Measurements from ENCODE around the gene GPC3. TPM values are rescaled to one million over a fixed set of nuclear protein-coding genes. Genes with fewer than 3 reads are reported as not detected.

The GPC3 gene
- total RNA-seq, 2 experiments from 2014 or later: 0.25 to 0.59 TPM

DNA sequence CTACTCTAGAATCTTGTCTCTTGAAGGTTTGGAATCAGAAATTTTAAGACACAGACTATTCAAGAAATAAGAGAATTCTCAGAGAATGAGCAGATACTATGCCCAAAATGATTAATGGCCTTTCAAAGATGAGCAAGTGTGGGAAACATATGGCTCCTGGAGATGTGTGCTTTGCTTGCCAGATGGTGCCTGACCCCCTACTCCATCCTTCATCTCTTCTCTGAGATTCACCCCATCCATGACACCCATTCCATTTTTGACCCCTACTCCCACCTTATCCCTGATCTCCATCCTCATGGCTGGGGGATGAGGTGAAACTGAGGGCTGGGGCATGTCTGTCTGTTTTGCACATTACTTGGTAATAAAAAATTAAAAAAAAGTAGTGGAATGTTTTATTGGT lies 75.5 kb downstream of the GPC3 start:
- Histone ChIP-seq H3K36me3 (ENCODE audit: insufficient read depth, low read length) (no peaks in the 10 kb centered on the region), H3K9me3 (ENCODE audit: control insufficient read depth in 1 of 2, insufficient read depth in 1 of 2, low read length in 2 of 2) (no peaks in the 10 kb centered on the region), H3K27ac (ENCODE audit: low read depth in 1 of 2, low read length in 2 of 2) (no peak overlapping the region), H3K4me1 (ENCODE audit: insufficient read depth, low read length) (no peaks in the 10 kb centered on the region), H3K4me3 (ENCODE audit: low read length) (no peak overlapping the region), H3K27me3 (ENCODE audit: control insufficient read depth in 1 of 2, insufficient read depth in 2 of 2, low read length in 2 of 2) (no peaks in the 10 kb centered on the region)
- no peaks in the 10 kb centered on the region for H3K36me3 Mint-ChIP-seq (ENCODE audit: low read depth)
- intact Hi-C loops (cut with DNase I, micrococcal nuclease): no loop called here
- ChIA-PET CTCF (no interaction called here), POLR2A (no interaction called here)
- H3K4me1 Mint-ChIP-seq (ENCODE audit: low read depth): no peaks in the 10 kb centered on the region
- H3K9me3 Mint-ChIP-seq: no peaks in the 10 kb centered on the region
- TF ChIP-seq CTCF (IDR thresholded peaks at IDR 0.05): no peak
- DNase-seq: no peak
- H3K4me3 Mint-ChIP-seq: no peak overlapping the region
- H3K27me3 Mint-ChIP-seq: no peaks in the 10 kb centered on the region
- no peak for ATAC-seq (ENCODE audit: poor library complexity)
- no peak overlapping the region for H3K27ac Mint-ChIP-seq

- ATAC-seq (ENCODE audit: poor library complexity) (no peak), DNase-seq (no peak)
- Mint-ChIP-seq H3K4me1 (ENCODE audit: low read depth) (no peaks in the 10 kb centered on the region), H3K4me3 (no peak overlapping the region), H3K27me3 (no peaks in the 10 kb centered on the region), H3K27ac (no peak overlapping the region), H3K36me3 (ENCODE audit: low read depth) (no peaks in the 10 kb centered on the region), H3K9me3 (no peaks in the 10 kb centered on the region)
- ChIA-PET CTCF (no interaction called here), POLR2A (interaction anchor here (0.8 kb wide), 1 partner anchor 9 kb away, joined by 3 read pairs; no protein-coding TSS in a partner anchor)
- Histone ChIP-seq H3K36me3 (ENCODE audit: insufficient read depth, low read length) (no peaks in the 10 kb centered on the region), H3K4me3 (ENCODE audit: low read length) (no peak overlapping the region), H3K27ac (ENCODE audit: low read depth in 1 of 2, low read length in 2 of 2) (no peak overlapping the region), H3K4me1 (ENCODE audit: insufficient read depth, low read length) (no peaks in the 10 kb centered on the region), H3K27me3 (ENCODE audit: control insufficient read depth in 1 of 2, insufficient read depth in 2 of 2, low read length in 2 of 2) (no peaks in the 10 kb centered on the region), H3K9me3 (ENCODE audit: control insufficient read depth in 1 of 2, insufficient read depth in 1 of 2, low read length in 2 of 2) (no peaks in the 10 kb centered on the region)
- intact Hi-C loops (cut with DNase I, micrococcal nuclease): no loop called here
- no peak for TF ChIP-seq CTCF (IDR thresholded peaks at IDR 0.05)
Observed at GRCh38 chrX:133908223-133908955, 77.0 kb downstream of the GPC3 start.

DNA sequence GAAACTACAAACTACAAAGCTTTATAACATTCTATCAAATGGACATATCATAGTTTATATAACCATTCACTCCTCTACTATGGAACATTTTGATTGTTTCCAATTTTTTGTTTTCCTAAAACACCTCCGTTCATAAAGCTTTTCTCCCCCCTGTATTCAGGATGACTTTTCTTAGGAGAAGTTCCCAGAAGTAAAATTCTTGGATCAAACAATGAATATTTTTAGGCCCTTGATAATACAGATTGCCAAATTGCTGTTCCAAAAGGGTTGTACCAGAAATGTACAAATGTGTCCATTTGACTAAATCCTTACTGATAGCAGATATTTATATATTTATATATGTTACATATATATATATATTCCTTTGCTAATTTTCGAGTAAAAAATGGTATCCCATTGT lies 77.8 kb downstream of the GPC3 start:
- no peak overlapping the region for H3K4me3 Mint-ChIP-seq
- no peak for TF ChIP-seq CTCF (IDR thresholded peaks at IDR 0.05)
- no peaks in the 10 kb centered on the region for H3K9me3 Mint-ChIP-seq
- Histone ChIP-seq H3K36me3 (ENCODE audit: insufficient read depth, low read length) (no peaks in the 10 kb centered on the region), H3K27me3 (ENCODE audit: control insufficient read depth in 1 of 2, insufficient read depth in 2 of 2, low read length in 2 of 2) (no peaks in the 10 kb centered on the region), H3K4me1 (ENCODE audit: insufficient read depth, low read length) (no peaks in the 10 kb centered on the region), H3K9me3 (ENCODE audit: control insufficient read depth in 1 of 2, insufficient read depth in 1 of 2, low read length in 2 of 2) (no peaks in the 10 kb centered on the region), H3K4me3 (ENCODE audit: low read length) (no peak overlapping the region), H3K27ac (ENCODE audit: low read depth in 1 of 2, low read length in 2 of 2) (no peak overlapping the region)
- DNase-seq (no peak), ATAC-seq (ENCODE audit: poor library complexity) (no peak)
- ChIA-PET CTCF (no interaction called here), POLR2A (no interaction called here)
- no peaks in the 10 kb centered on the region for H3K36me3 Mint-ChIP-seq (ENCODE audit: low read depth)
- H3K27me3 Mint-ChIP-seq: no peaks in the 10 kb centered on the region
- intact Hi-C loops (cut with DNase I, micrococcal nuclease): no loop called here
- H3K4me1 Mint-ChIP-seq (ENCODE audit: low read depth): no peaks in the 10 kb centered on the region
- no peak overlapping the region for H3K27ac Mint-ChIP-seq

Data from CD4-positive, alpha-beta T cell (primary cell).